ENCODE data around the gene RNF38.

DNA sequence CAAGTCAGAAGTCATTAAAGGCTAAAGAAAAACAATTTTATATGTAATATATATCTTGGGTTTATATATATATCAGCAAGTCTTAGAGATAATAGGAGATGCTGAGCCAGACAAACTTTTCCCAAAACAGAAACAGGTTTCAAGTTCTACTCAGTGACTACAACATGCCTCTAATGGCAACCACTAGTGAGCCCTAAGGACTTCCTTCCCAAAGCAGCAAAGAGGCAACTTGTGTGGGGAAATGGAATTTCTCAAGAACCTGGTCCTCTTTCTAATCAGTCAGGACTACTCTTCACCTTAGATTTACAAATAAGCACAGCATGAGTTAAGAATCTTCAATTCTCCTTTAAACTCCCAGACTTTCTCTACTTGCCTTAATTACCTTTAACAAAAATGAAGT is 17.6 kb downstream of the RNF38 start:
- TF ChIP-seq, protein P1, sequence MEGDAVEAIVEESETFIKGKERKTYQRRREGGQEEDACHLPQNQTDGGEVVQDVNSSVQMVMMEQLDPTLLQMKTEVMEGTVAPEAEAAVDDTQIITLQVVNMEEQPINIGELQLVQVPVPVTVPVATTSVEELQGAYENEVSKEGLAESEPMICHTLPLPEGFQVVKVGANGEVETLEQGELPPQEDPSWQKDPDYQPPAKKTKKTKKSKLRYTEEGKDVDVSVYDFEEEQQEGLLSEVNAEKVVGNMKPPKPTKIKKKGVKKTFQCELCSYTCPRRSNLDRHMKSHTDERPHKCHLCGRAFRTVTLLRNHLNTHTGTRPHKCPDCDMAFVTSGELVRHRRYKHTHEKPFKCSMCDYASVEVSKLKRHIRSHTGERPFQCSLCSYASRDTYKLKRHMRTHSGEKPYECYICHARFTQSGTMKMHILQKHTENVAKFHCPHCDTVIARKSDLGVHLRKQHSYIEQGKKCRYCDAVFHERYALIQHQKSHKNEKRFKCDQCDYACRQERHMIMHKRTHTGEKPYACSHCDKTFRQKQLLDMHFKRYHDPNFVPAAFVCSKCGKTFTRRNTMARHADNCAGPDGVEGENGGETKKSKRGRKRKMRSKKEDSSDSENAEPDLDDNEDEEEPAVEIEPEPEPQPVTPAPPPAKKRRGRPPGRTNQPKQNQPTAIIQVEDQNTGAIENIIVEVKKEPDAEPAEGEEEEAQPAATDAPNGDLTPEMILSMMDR (tag by site-specific recombination; IDR thresholded peaks at IDR 0.05) = no peak
- TF ChIP-seq ZFP69B (tag by site-specific recombination; IDR thresholded peaks at IDR 0.05) (no peak), ZNF248 (tag by site-specific recombination; IDR thresholded peaks at IDR 0.05) (no peak), ZNF670 (tag by site-specific recombination; IDR thresholded peaks at IDR 0.05; ENCODE audit: low read depth) (no peak), ZBTB1 (tag by site-specific recombination; IDR thresholded peaks at IDR 0.05) (no peak), ZNF239 (tag by site-specific recombination; IDR thresholded peaks at IDR 0.05) (no peak), ZNF19 (tag by site-specific recombination; IDR thresholded peaks at IDR 0.05; ENCODE audit: low read depth) (no peak), ZNF514 (tag by site-specific recombination; IDR thresholded peaks at IDR 0.05) (no peak), ZNF624 (tag by site-specific recombination; IDR thresholded peaks at IDR 0.05) (no peak), YY1 (tag by site-specific recombination; IDR thresholded peaks at IDR 0.05) (no peak), TRIM28 (IDR thresholded peaks at IDR 0.05; ENCODE audit: borderline replicate concordance, low read length) (no peak), ZIC2 (tag by site-specific recombination; IDR thresholded peaks at IDR 0.05) (no peak), ZNF132 (tag by site-specific recombination; IDR thresholded peaks at IDR 0.05; ENCODE audit: borderline replicate concordance) (no peak)

All from HEK293 (cell line).